HEK293 (cell line): Measurements from ENCODE around the gene CAMK2G.

Experiments
- ZFP37 ChIP-seq: fragments of 450-650 bp; formaldehyde crosslinking; IDR thresholded peaks from 2 replicates; pipeline ENCODE4 v1.5.1; 2016; ENCODE audit warnings: missing biosample characterization, missing genetic modification characterization
- ZNF548 ChIP-seq: fragments of 450-650 bp; formaldehyde crosslinking; IDR thresholded peaks from 2 replicates; pipeline ENCODE4 v1.5.1; 2016; ENCODE audit warnings: missing biosample characterization, missing genetic modification characterization
- TF ChIP-seq, protein P1 (sequence below): fragments of 450-650 bp; formaldehyde crosslinking; IDR thresholded peaks from 2 replicates; pipeline ENCODE4 v1.5.1; 2016; ENCODE audit warnings: missing biosample characterization, missing genetic modification characterization, low read depth

DNA sequence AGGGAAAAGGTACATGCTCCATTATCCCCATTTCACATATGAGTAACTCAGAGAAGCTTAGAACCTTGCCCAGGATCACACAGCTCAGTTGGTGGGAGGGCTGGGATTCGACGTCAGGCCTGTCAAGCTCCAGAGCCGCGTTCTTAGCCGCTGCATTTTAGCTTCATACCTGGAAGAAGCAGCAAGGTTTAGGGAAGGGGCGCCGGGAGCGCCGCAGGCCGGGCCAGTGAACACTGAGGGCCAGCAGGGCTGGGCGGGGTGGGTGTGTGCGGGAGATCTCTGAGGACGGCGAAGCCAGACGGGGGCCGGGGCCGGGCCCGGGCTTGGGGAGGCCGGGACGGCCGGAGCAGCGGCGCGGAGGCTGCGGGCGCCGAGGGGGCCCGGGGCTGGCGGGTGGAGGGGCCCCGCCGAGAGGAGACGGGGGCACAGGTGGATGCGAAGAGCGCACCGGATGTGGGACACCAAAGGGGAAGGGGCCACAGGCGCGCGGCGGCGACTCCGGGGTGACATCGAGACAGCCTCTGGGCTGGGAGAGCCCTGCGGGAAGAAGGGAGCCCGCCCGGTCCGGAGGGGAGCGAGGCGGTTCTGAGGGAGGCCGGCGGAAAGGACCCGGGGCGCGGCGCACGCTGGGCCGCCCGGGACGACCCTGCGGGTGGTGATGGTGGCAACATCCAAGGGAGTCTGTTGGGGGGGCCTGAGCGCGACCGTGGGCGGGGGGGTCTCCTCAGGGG lies 63.5 kb downstream of the CAMK2G start:
- TF ChIP-seq, protein P1, sequence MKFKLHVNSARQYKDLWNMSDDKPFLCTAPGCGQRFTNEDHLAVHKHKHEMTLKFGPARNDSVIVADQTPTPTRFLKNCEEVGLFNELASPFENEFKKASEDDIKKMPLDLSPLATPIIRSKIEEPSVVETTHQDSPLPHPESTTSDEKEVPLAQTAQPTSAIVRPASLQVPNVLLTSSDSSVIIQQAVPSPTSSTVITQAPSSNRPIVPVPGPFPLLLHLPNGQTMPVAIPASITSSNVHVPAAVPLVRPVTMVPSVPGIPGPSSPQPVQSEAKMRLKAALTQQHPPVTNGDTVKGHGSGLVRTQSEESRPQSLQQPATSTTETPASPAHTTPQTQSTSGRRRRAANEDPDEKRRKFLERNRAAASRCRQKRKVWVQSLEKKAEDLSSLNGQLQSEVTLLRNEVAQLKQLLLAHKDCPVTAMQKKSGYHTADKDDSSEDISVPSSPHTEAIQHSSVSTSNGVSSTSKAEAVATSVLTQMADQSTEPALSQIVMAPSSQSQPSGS (tag by site-specific recombination) = no peak
- TF ChIP-seq ZNF548 (tag by site-specific recombination) = no peak
- TF ChIP-seq ZFP37 = no peak
